ENCODE data around the gene SIPA1.

GRCh38 chr11:65595543-65596281, 42.2 kb upstream of the SIPA1 start, which contains the start of gene KCNK7:
- TF ChIP-seq CTCF (conservative IDR thresholded peaks at IDR 0.05; ENCODE audit: low read length) = no peak
- TF ChIP-seq EZH2phosphoT487 (IDR thresholded peaks at IDR 0.05; ENCODE audit: borderline replicate concordance, low read depth, low read length) = no peak
